IMR-90 (cell line): Measurements from ENCODE around the gene HBM. TPM values are rescaled to one million over a fixed set of nuclear protein-coding genes. Genes with fewer than 3 reads are reported as not detected.

Experiments used
- ATAC-seq: fragments of 200-7000 bp; cut with Tn5 transposase; 2 replicates; pipeline ENCODE4 v1.9.1; 2020; ENCODE audit warnings: low read depth, mild to moderate bottlenecking, moderate library complexity
- BruUV-seq: library from RNA; stranded (reverse); fragments of 400-500 nt; replicated peaks from 2 replicates; lab custom pipeline; 2021; lab: Mats Ljungman, UMichigan
- CTCF ChIA-PET: fragments of 300-600 bp; formaldehyde crosslinking; extraction: SDS; loops from one replicate; lab custom pipeline; 2021; ENCODE audit warnings: antibody characterized with exemption; lab: Yijun Ruan, JAX
- POLR2A ChIA-PET: fragments of 300-600 bp; sonication (Branson Sonifier 250); formaldehyde crosslinking; loops from one replicate; lab custom pipeline; 2022; ENCODE audit warnings: antibody characterized with exemption; ENCODE audit not compliant: unreplicated experiment; lab: Charles Lee
- DNase-seq: peaks from one replicate; pipeline ENCODE4 v3.0.0; 2013
- H2AFZ ChIP-seq: replicated peaks from 2 replicates; pipeline ENCODE3; 2013; ENCODE audit warnings: low read length, mild to moderate bottlenecking; ENCODE audit not compliant: poor library complexity
- H2AK5ac ChIP-seq: 2 replicates; pipeline ENCODE4 v1.6.1; 2013; ENCODE audit warnings: low read depth, low read length, inconsistent platforms
- H2AK9ac ChIP-seq: replicated peaks from 2 replicates; pipeline ENCODE3; 2013; ENCODE audit warnings: mild to moderate bottlenecking, low read depth, low read length, moderate library complexity; ENCODE audit not compliant: poor library complexity
- H2BK120ac ChIP-seq: 2 replicates; pipeline ENCODE4 v1.6.1; 2013; ENCODE audit warnings: low read depth, low read length, inconsistent platforms
- H2BK15ac ChIP-seq: 3 replicates; pipeline ENCODE4 v1.6.1; 2013; ENCODE audit warnings: low read depth, low read length, inconsistent platforms
- H2BK20ac ChIP-seq: 2 replicates; pipeline ENCODE4 v1.6.1; 2013; ENCODE audit warnings: low read depth, mild to moderate bottlenecking, inconsistent platforms, low read length, moderate library complexity
- H2BK5ac ChIP-seq: 2 replicates; pipeline ENCODE4 v1.6.1; 2013; ENCODE audit warnings: mild to moderate bottlenecking, low read depth, low read length, inconsistent platforms; ENCODE audit not compliant: poor library complexity, severe bottlenecking
- H3K14ac ChIP-seq: replicated peaks from 2 replicates; pipeline ENCODE4 v1.6.1; 2013; ENCODE audit warnings: low read depth, low read length, inconsistent platforms
- H3K18ac ChIP-seq: 2 replicates; pipeline ENCODE4 v1.6.1; 2013; ENCODE audit warnings: low read depth, low read length, control low read depth
- H3K23ac ChIP-seq: 2 replicates; pipeline ENCODE4 v1.6.1; 2013; ENCODE audit warnings: low read depth, low read length, inconsistent platforms
- H3K27ac ChIP-seq: 2 replicates; pipeline ENCODE4 v1.5.1; 2013; ENCODE audit warnings: mild to moderate bottlenecking, control low read depth, low read length; ENCODE audit not compliant: insufficient read depth
- H3K27me3 ChIP-seq: 2 replicates; pipeline ENCODE4 v1.6.1; 2013; ENCODE audit warnings: low read length; ENCODE audit not compliant: control insufficient read depth, insufficient read depth
- H3K36me3 ChIP-seq: 2 replicates; pipeline ENCODE4 v1.6.1; 2013; ENCODE audit warnings: low read length, mixed read lengths; ENCODE audit not compliant: control insufficient read depth, insufficient read depth
- H3K4ac ChIP-seq: 2 replicates; pipeline ENCODE4 v1.6.1; 2013; ENCODE audit warnings: low read depth, low read length, inconsistent platforms
- H3K4me1 ChIP-seq: 2 replicates; pipeline ENCODE4 v1.6.1; 2013; ENCODE audit warnings: low read length, mixed read lengths; ENCODE audit not compliant: control insufficient read depth, insufficient read depth
- H3K4me2 ChIP-seq: 2 replicates; pipeline ENCODE4 v1.6.1; 2013; ENCODE audit warnings: low read depth, mild to moderate bottlenecking, control low read depth, low read length, moderate library complexity
- H3K4me3 ChIP-seq: 2 replicates; pipeline ENCODE4 v1.5.1; 2013; ENCODE audit warnings: low read depth, mild to moderate bottlenecking, control low read depth, low read length, moderate library complexity; ENCODE audit not compliant: insufficient read depth
- H3K56ac ChIP-seq: 2 replicates; pipeline ENCODE4 v1.6.1; 2013; ENCODE audit warnings: low read length, inconsistent platforms; ENCODE audit not compliant: insufficient read depth; ENCODE audit errors: extremely low read depth
- H3K79me1 ChIP-seq, 2 experiments: 2 replicates each; pipeline ENCODE4 v1.6.1; 2013; ENCODE audit warnings: low read length in 2 of 2, inconsistent platforms in 1 of 2, low read depth in 1 of 2
- H3K9ac ChIP-seq: 2 replicates; pipeline ENCODE4 v1.6.1; 2013; ENCODE audit warnings: low read depth, low read length, control low read depth
- H3K9me1 ChIP-seq: 2 replicates; pipeline ENCODE4 v1.6.1; 2013; ENCODE audit warnings: low read length, inconsistent platforms; ENCODE audit not compliant: insufficient read depth
- H3K9me3 ChIP-seq: 2 replicates; pipeline ENCODE4 v1.6.1; 2013; ENCODE audit warnings: low read length; ENCODE audit not compliant: control insufficient read depth, insufficient read depth
- H4K20me1 ChIP-seq: 2 replicates; pipeline ENCODE4 v1.6.1; 2013; ENCODE audit warnings: low read length, inconsistent platforms; ENCODE audit not compliant: insufficient read depth
- H4K5ac ChIP-seq: 2 replicates; pipeline ENCODE4 v1.6.1; 2013; ENCODE audit warnings: mild to moderate bottlenecking, low read depth, low read length, control low read depth
- H4K8ac ChIP-seq, 2 experiments: 2 replicates each; pipeline ENCODE4 v1.6.1; 2013; ENCODE audit warnings: low read depth in 2 of 2, low read length in 2 of 2, control low read depth in 1 of 2, inconsistent platforms in 1 of 2
- H4K91ac ChIP-seq: 2 replicates; pipeline ENCODE4 v1.6.1; 2013; ENCODE audit warnings: low read depth, low read length, inconsistent platforms; ENCODE audit not compliant: insufficient read depth
- BHLHE40 ChIP-seq: fragments of 150-350 bp; IDR thresholded peaks from 2 replicates; pipeline ENCODE4 v1.6.1; 2016; ENCODE audit warnings: mild to moderate bottlenecking, low read depth, low read length
- MAFK ChIP-seq: IDR thresholded peaks from 2 replicates; pipeline ENCODE4 v1.6.1; 2012; ENCODE audit warnings: low read depth, low read length, improper control_type of control experiment
- RAD21 ChIP-seq: IDR thresholded peaks from 2 replicates; pipeline ENCODE4 v1.6.1; 2012; ENCODE audit warnings: low read length, improper control_type of control experiment
- SMC3 ChIP-seq: fragments of 150-350 bp; IDR thresholded peaks from 2 replicates; pipeline ENCODE4 v1.6.1; 2016; ENCODE audit warnings: low read depth, mild to moderate bottlenecking, antibody characterized with exemption, low read length, moderate library complexity
- whole genome bisulfite sequencing, 2 experiments: methylation state at CpG; one replicate each; pipeline versions ENCODE4 v1.1.5 to v1.1.7; 2013; ENCODE audit warnings: missing lambda C conversion rate in 2 of 2; ENCODE audit not compliant: insufficient read length in 1 of 2; ENCODE audit errors: extremely low coverage in 2 of 2; 5-methylcytosine and 5-hydroxymethylcytosine counted together
- dilution Hi-C: fragments of 300-500 bp; cut with HindIII; formaldehyde crosslinking; loops from one replicate; pipeline ENCODE4 v1.14.3; 2018; ENCODE audit warnings: low sequenced_read_pairs; ENCODE audit not compliant: unreplicated experiment
- in situ Hi-C: fragments of 300-500 bp; cut with MboI; formaldehyde crosslinking; loops from 3 replicates; pipeline ENCODE4 v1.14.3; 2019; ENCODE audit warnings: low sequenced_read_pairs, inconsistent platforms, mixed read lengths
- intact Hi-C: fragments of 100-400 bp; cut with micrococcal nuclease; formaldehyde crosslinking; loops from 2 replicates; pipeline ENCODE4 v1.10.0; 2022
- polyA plus RNA-seq, 3 experiments: library from polyadenylated mRNA; depleted of rRNA; stranded (reverse); fragments of >200 nt; gene quantifications; 2 replicates each; pipeline ENCODE4 v1.2.3, GENCODE V29; 2012; ENCODE audit warnings: low replicate concordance in 1 of 3
- total RNA-seq: library from RNA; depleted of rRNA; stranded (reverse); fragments of >200 nt; gene quantifications from 2 replicates; pipeline ENCODE4 v1.2.3, GENCODE V29; 2012
- TF ChIP-seq, protein P1 (sequence below): conservative IDR thresholded peaks from 2 replicates; pipeline ENCODE4 v1.5.1; 2012; ENCODE audit warnings: mild to moderate bottlenecking, low read depth, low read length, improper control_type of control experiment

The HBM gene
- total and polyA plus RNA-seq, 2 of the 4 experiments (the other 2 are of a cell fraction) = not detected

DNA sequence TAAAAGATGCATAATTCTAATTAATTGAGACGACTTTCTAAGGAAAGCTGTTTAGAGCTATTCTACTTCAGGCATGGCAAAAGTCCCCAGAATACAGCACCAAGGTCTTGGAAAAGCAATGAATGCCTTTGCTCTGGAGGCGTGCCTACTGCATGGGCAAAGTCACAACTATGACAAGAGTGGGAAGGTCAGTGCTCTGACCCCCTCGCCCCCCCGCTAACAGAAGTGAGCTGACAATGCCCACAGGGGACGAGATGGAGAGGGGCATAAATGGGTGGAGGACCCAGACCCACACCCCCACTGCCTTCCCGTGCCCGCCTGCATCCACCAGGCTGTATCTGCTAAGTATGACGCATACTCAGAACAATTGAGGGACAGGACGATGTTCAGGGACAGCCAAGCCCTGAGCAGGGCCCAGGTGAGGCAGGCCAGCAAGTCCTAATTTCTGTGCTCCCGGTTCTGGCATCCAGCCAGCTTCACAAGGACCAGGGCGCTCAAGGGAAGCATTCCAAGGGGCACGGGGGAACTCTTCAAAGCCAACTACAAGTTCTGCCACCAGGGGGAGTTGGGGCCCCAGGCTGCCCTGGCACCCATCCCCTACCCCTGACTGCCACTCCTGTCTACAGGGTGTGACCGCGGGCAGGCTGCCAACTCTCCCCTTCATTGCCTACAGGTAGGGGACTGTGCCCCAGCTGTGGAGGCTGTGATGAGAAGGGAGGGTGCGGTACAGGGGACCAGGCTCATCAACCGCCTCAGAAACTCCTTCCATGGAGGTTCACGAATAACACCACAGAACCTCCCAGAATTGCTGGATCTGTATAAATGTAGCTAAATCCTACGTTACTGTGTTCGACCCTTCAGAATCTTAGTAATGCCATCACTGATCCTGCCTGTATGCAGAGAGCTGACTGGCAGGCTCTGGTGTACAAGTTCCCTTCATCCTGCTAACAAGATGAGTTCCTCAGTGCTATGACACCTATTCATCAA, 48.1 kb upstream of the HBM start:
- Histone ChIP-seq H3K23ac (no peak overlapping the region; the same call in 1 of the 2 replicates), H3K4me2 (no peak overlapping the region), H2BK15ac (no peak overlapping the region), H2BK120ac (no peak overlapping the region), H3K79me1 (peaks cover 8 to 44% of the 10 kb centered on the region in 2 experiments; a peak in 2 of 4 replicates), H3K4me1 (peaks cover 16% of the 10 kb centered on the region), H3K4me3 (no peak overlapping the region), H2AFZ (no peak overlapping the region), H2BK5ac (no peak overlapping the region), H2BK20ac (no peak overlapping the region), H4K20me1 (peaks cover 13% of the 10 kb centered on the region), H3K36me3 (peaks cover 13% of the 10 kb centered on the region), H2AK5ac (no peak overlapping the region), H2AK9ac (peak overlapping the region; percentile 81), H3K18ac (no peak overlapping the region), H3K9ac (no peak overlapping the region), H3K9me3 (no peaks in the 10 kb centered on the region), H3K4ac (0 out of 2 replicates have a peak overlapping the region, but pooled peaks have one; percentile 9), H4K91ac (no peak overlapping the region), H3K56ac (no peak overlapping the region), H4K8ac (no peak overlapping the region), H4K5ac (no peak overlapping the region), H3K14ac (no peak overlapping the region), H3K27ac (no peak overlapping the region), H3K27me3 (no peaks in the 10 kb centered on the region), H3K9me1 (peaks cover 20% of the 10 kb centered on the region)
- CTCF ChIA-PET = interaction anchor here (0.5 to 1.7 kb wide), 8 partner anchors 10 to 63 kb away, joined by 3 to 7 read pairs (median 3); partner anchors contain the start of gene HBQ1
- peak; percentile 47 for TF ChIP-seq RAD21
- peak; percentile 59 for TF ChIP-seq SMC3
- no peak for TF ChIP-seq MAFK
- TF ChIP-seq, protein P1, sequence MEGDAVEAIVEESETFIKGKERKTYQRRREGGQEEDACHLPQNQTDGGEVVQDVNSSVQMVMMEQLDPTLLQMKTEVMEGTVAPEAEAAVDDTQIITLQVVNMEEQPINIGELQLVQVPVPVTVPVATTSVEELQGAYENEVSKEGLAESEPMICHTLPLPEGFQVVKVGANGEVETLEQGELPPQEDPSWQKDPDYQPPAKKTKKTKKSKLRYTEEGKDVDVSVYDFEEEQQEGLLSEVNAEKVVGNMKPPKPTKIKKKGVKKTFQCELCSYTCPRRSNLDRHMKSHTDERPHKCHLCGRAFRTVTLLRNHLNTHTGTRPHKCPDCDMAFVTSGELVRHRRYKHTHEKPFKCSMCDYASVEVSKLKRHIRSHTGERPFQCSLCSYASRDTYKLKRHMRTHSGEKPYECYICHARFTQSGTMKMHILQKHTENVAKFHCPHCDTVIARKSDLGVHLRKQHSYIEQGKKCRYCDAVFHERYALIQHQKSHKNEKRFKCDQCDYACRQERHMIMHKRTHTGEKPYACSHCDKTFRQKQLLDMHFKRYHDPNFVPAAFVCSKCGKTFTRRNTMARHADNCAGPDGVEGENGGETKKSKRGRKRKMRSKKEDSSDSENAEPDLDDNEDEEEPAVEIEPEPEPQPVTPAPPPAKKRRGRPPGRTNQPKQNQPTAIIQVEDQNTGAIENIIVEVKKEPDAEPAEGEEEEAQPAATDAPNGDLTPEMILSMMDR = peak; percentile 55
- no peak for TF ChIP-seq BHLHE40
- BruUV-seq = no TSS peak
- ATAC-seq (no peak), DNase-seq (peak; percentile 20)
- 80% methylated on average over 4 of the region's 19 CpGs; no CpG with 5 or more reads in 1 of the 2 experiments for WGBS, 2 experiments
- intact Hi-C loops = no loop called here
- POLR2A ChIA-PET = no interaction called here
- in situ Hi-C loops = no loop called here
- dilution Hi-C loops = no loop called here
